ENCODE results near the gene DNAI2. TPM values are rescaled to one million over a fixed set of nuclear protein-coding genes. Genes with fewer than 3 reads are reported as not detected.

DNAI2 gene
- polyA plus RNA-seq, 3 donors from 2014 or later, result 0.74 TPM; not detected in 2

- H3K36me3 Mint-ChIP-seq, result no peaks in the 10 kb centered on the region
- DNase-seq, result no peak
- peaks cover 4 to 23% (median 4%) of the 10 kb centered on the region in 3 donors for H3K27me3 Mint-ChIP-seq (ENCODE audit: low read depth in 3 of 3)
- no peak overlapping the region for H3K4me3 Mint-ChIP-seq
- no peak overlapping the region for H3K27ac Mint-ChIP-seq
- H3K9me3 Mint-ChIP-seq, result peaks cover 0 to 1% (median 0%) of the 10 kb centered on the region in 6 donors
- peaks cover 4% of the 10 kb centered on the region in 2 donors for H3K4me1 Mint-ChIP-seq
Observed at GRCh38 chr17:74362810-74363498, 88.9 kb downstream of the DNAI2 start.

Other genes with a start within 250 kb of the DNAI2 start
- 1,000 to 10,000 TPM in 1 of 3 donors, 100 to 1,000 TPM in 2; 638 to 1,583 (median 956) TPM for gene RPL38, start 70.6 kb upstream of the DNAI2 start, polyA plus RNA-seq
- gene TTYH2, start 60.7 kb upstream of the DNAI2 start, polyA plus RNA-seq, result 1 to 10 TPM in 2 of 3 donors, under 1 TPM in 1; 0.15 to 2.0 (median 1.1) TPM
- gene KIF19, start 52.0 kb downstream of the DNAI2 start, polyA plus RNA-seq, result 1 to 10 TPM; 1.9 to 6.1 (median 4.1) TPM
- gene BTBD17, start 87.6 kb downstream of the DNAI2 start, polyA plus RNA-seq, result under 1 TPM in 1 of 3 donors, not detected in 2; 0.21 TPM
- gene GPR142, start 93.3 kb downstream of the DNAI2 start, polyA plus RNA-seq, result under 1 TPM in 1 of 3 donors, not detected in 2; 0.49 TPM
- gene GPRC5C, start 157.9 kb downstream of the DNAI2 start, polyA plus RNA-seq, result 1 to 10 TPM in 1 of 3 donors, under 1 TPM in 1, not detected in 1; 0.89 to 3.2 TPM
- 100 to 1,000 TPM; 357 to 514 (median 505) TPM for gene CD300A, start 192.4 kb downstream of the DNAI2 start, polyA plus RNA-seq

All from immature natural killer cell (primary cell).